Tibial nerve (tissue), 4 donors: ENCODE results near the gene ATP2A1.

Experiments
- EP300 ChIP-seq, 2 donors: sonication (generic); formaldehyde crosslinking; IDR thresholded peaks; one replicate each; pipeline ENCODE4 v1.6.1; 2017; ENCODE audit warnings: antibody characterized with exemption in 2 of 2, mild to moderate bottlenecking in 1 of 2
- TF ChIP-seq, protein P1 (sequence below), 5 experiments: fragments of 200-600 bp in 3 of 5; fragments of 450-650 bp in 2 of 5; sonication (generic) in 3 of 5; IDR thresholded peaks; one replicate each; pipeline ENCODE4 v1.5.1; 2016 to 2019; ENCODE audit warnings: antibody characterized with exemption in 5 of 5, mild to moderate bottlenecking in 3 of 5, moderate library complexity in 2 of 5

DNA sequence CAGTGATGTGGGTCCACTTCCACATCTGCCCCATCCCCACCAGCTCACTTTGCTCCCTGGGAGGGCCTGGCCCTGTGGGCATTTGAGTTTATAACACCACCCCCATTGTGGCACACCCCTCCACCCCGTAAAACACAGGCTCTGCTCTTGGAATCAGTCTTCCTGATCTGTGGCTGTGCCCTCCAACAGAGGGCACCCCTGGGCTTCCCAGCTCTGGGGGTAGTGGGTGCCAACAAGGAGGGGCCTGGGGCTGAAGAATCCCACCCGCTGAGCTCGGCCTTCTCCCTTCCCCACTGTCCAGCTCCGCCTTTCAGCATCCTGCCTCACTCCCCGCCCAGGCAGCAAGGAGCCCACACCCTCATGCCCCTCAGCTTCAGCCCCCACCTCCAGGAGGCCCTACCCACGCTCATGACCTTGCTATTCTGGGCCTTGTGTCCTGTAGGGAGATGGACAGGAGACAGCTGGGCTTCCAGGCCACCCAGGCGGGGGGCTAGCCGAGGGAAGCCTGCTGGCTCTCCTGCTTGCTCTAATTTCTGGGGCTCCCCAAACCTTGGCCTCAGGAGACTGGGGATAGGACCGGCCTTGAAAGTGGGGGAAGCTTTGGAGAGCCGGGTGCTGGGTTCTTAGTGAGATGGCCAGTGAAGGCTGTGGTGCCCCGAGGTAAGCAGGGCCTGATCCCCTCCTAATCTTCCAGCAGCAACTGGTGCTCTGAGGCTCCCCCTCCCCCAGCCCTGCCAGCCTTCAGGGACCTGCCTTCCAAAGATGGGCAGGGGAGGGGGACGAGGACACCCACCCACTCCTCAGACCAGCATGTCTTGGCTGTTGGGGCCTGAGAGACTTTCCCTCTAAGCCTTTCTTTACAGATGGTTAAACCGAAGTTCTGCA lies 2.9 kb upstream of the ATP2A1 start:
- no peak for TF ChIP-seq EP300 (IDR thresholded peaks at IDR 0.05)
- TF ChIP-seq, protein P1, sequence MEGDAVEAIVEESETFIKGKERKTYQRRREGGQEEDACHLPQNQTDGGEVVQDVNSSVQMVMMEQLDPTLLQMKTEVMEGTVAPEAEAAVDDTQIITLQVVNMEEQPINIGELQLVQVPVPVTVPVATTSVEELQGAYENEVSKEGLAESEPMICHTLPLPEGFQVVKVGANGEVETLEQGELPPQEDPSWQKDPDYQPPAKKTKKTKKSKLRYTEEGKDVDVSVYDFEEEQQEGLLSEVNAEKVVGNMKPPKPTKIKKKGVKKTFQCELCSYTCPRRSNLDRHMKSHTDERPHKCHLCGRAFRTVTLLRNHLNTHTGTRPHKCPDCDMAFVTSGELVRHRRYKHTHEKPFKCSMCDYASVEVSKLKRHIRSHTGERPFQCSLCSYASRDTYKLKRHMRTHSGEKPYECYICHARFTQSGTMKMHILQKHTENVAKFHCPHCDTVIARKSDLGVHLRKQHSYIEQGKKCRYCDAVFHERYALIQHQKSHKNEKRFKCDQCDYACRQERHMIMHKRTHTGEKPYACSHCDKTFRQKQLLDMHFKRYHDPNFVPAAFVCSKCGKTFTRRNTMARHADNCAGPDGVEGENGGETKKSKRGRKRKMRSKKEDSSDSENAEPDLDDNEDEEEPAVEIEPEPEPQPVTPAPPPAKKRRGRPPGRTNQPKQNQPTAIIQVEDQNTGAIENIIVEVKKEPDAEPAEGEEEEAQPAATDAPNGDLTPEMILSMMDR (IDR thresholded peaks at IDR 0.05), result no peak
